ENCODE results near the gene C1QTNF12. TPM values are rescaled to one million over a fixed set of nuclear protein-coding genes. Genes with fewer than 3 reads are reported as not detected.
"Not testable (repeated sequence)": the region's sequence is repeated elsewhere in the genome, so short reads cannot be mapped to it uniquely, and the experiment has no call there.

C1QTNF12 gene
- total RNA-seq, 1 donor from 2014 or later: 2.2 TPM

- H3K4me3 Mint-ChIP-seq; H3K9me3 Mint-ChIP-seq; intact Hi-C loops (cut with micrococcal nuclease); H3K27ac Mint-ChIP-seq; DNase-seq (ENCODE audit: low spot score); H3K27me3 Mint-ChIP-seq (ENCODE audit: insufficient read depth): not testable (repeated sequence)
- Mint-ChIP-seq H3K4me1 (ENCODE audit: low read depth) (peaks cover 14% of the 10 kb centered on the region), H3K36me3 (ENCODE audit: low read depth) (peaks cover 12% of the 10 kb centered on the region)
These were observed 1.7 kb upstream of the C1QTNF12 start for GRCh38 chr1:1248009-1248913.

- Mint-ChIP-seq H3K4me1 (ENCODE audit: low read depth) (peaks cover 14% of the 10 kb centered on the region), H3K4me3 (no peak overlapping the region), H3K27ac (no peak overlapping the region), H3K9me3 (no peaks in the 10 kb centered on the region), H3K36me3 (ENCODE audit: low read depth) (peaks cover 5% of the 10 kb centered on the region), H3K27me3 (ENCODE audit: insufficient read depth) (no peaks in the 10 kb centered on the region)
- DNase-seq (ENCODE audit: low spot score): no peak
- intact Hi-C loops (cut with micrococcal nuclease): no loop called here
These were observed 905 bp upstream of the C1QTNF12 start for GRCh38 chr1:1247341-1247913.

- Mint-ChIP-seq H3K9me3 (no peaks in the 10 kb centered on the region), H3K27me3 (ENCODE audit: insufficient read depth) (no peaks in the 10 kb centered on the region), H3K27ac (no peak overlapping the region), H3K4me1 (ENCODE audit: low read depth) (peaks cover 11% of the 10 kb centered on the region), H3K36me3 (ENCODE audit: low read depth) (peaks cover 2% of the 10 kb centered on the region), H3K4me3 (no peak overlapping the region)
- intact Hi-C loops (cut with micrococcal nuclease): no loop called here
- DNase-seq (ENCODE audit: low spot score): no peak
These were observed 525 bp downstream of the C1QTNF12 start for GRCh38 chr1:1245817-1246576.

- Mint-ChIP-seq H3K27ac (no peak overlapping the region), H3K27me3 (ENCODE audit: insufficient read depth) (no peaks in the 10 kb centered on the region), H3K9me3 (no peaks in the 10 kb centered on the region), H3K36me3 (ENCODE audit: low read depth) (no peaks in the 10 kb centered on the region), H3K4me3 (no peak overlapping the region), H3K4me1 (ENCODE audit: low read depth) (peaks cover 8% of the 10 kb centered on the region)
- DNase-seq (ENCODE audit: low spot score): no peak
- intact Hi-C loops (cut with micrococcal nuclease): no loop called here
These were observed 1.2 kb downstream of the C1QTNF12 start for GRCh38 chr1:1245178-1245816.

GRCh38 chr1:1244192-1244811 lies 2.2 kb downstream of the C1QTNF12 start:
- no peaks in the 10 kb centered on the region for H3K36me3 Mint-ChIP-seq (ENCODE audit: low read depth)
- no peak overlapping the region for H3K4me3 Mint-ChIP-seq
- no peaks in the 10 kb centered on the region for H3K4me1 Mint-ChIP-seq (ENCODE audit: low read depth)
- H3K27me3 Mint-ChIP-seq (ENCODE audit: insufficient read depth): no peaks in the 10 kb centered on the region
- no peaks in the 10 kb centered on the region for H3K9me3 Mint-ChIP-seq
- no peak overlapping the region for H3K27ac Mint-ChIP-seq
- no peak for DNase-seq (ENCODE audit: low spot score)
- intact Hi-C loops (cut with micrococcal nuclease): no loop called here

GRCh38 chr1:1243807-1244191 lies 2.7 kb downstream of the C1QTNF12 start:
- H3K9me3 Mint-ChIP-seq: no peaks in the 10 kb centered on the region
- H3K4me1 Mint-ChIP-seq (ENCODE audit: low read depth): no peaks in the 10 kb centered on the region
- DNase-seq (ENCODE audit: low spot score): no peak
- no peak overlapping the region for H3K27ac Mint-ChIP-seq
- no peaks in the 10 kb centered on the region for H3K27me3 Mint-ChIP-seq (ENCODE audit: insufficient read depth)
- H3K4me3 Mint-ChIP-seq: no peak overlapping the region
- intact Hi-C loops (cut with micrococcal nuclease): no loop called here
- H3K36me3 Mint-ChIP-seq (ENCODE audit: low read depth): no peaks in the 10 kb centered on the region

- no peaks in the 10 kb centered on the region for H3K9me3 Mint-ChIP-seq
- DNase-seq (ENCODE audit: low spot score): no peak
- no peak overlapping the region for H3K4me3 Mint-ChIP-seq
- intact Hi-C loops (cut with micrococcal nuclease): no loop called here
- H3K4me1 Mint-ChIP-seq (ENCODE audit: low read depth): no peaks in the 10 kb centered on the region
- no peaks in the 10 kb centered on the region for H3K27me3 Mint-ChIP-seq (ENCODE audit: insufficient read depth)
- H3K27ac Mint-ChIP-seq: no peak overlapping the region
- H3K36me3 Mint-ChIP-seq (ENCODE audit: low read depth): no peaks in the 10 kb centered on the region
These were observed 3.3 kb downstream of the C1QTNF12 start for GRCh38 chr1:1243266-1243660.

GRCh38 chr1:1242461-1243265 lies 3.9 kb downstream of the C1QTNF12 start:
- intact Hi-C loops (cut with micrococcal nuclease): no loop called here
- Mint-ChIP-seq H3K4me1 (ENCODE audit: low read depth) (no peaks in the 10 kb centered on the region), H3K27me3 (ENCODE audit: insufficient read depth) (no peaks in the 10 kb centered on the region), H3K9me3 (no peaks in the 10 kb centered on the region), H3K36me3 (ENCODE audit: low read depth) (no peaks in the 10 kb centered on the region), H3K4me3 (no peak overlapping the region), H3K27ac (no peak overlapping the region)
- DNase-seq (ENCODE audit: low spot score): no peak

GRCh38 chr1:1241588-1242219 lies 4.8 kb downstream of the C1QTNF12 start:
- intact Hi-C loops (cut with micrococcal nuclease): no loop called here
- no peak for DNase-seq (ENCODE audit: low spot score)
- no peak overlapping the region for H3K4me3 Mint-ChIP-seq
- no peaks in the 10 kb centered on the region for H3K4me1 Mint-ChIP-seq (ENCODE audit: low read depth)
- no peaks in the 10 kb centered on the region for H3K36me3 Mint-ChIP-seq (ENCODE audit: low read depth)
- no peak overlapping the region for H3K27ac Mint-ChIP-seq
- no peaks in the 10 kb centered on the region for H3K9me3 Mint-ChIP-seq
- no peaks in the 10 kb centered on the region for H3K27me3 Mint-ChIP-seq (ENCODE audit: insufficient read depth)

- no peak for DNase-seq (ENCODE audit: low spot score)
- no peak overlapping the region for H3K4me3 Mint-ChIP-seq
- no peaks in the 10 kb centered on the region for H3K36me3 Mint-ChIP-seq (ENCODE audit: low read depth)
- no peaks in the 10 kb centered on the region for H3K27me3 Mint-ChIP-seq (ENCODE audit: insufficient read depth)
- H3K4me1 Mint-ChIP-seq (ENCODE audit: low read depth): no peaks in the 10 kb centered on the region
- intact Hi-C loops (cut with micrococcal nuclease): no loop called here
- no peaks in the 10 kb centered on the region for H3K9me3 Mint-ChIP-seq
- no peak overlapping the region for H3K27ac Mint-ChIP-seq
These were observed 5.5 kb downstream of the C1QTNF12 start for GRCh38 chr1:1240822-1241587.

- Mint-ChIP-seq H3K4me1 (ENCODE audit: low read depth) (no peaks in the 10 kb centered on the region), H3K4me3 (no peak overlapping the region), H3K36me3 (ENCODE audit: low read depth) (no peaks in the 10 kb centered on the region), H3K27ac (no peak overlapping the region), H3K9me3 (no peaks in the 10 kb centered on the region), H3K27me3 (ENCODE audit: insufficient read depth) (no peaks in the 10 kb centered on the region)
- no peak for DNase-seq (ENCODE audit: low spot score)
- intact Hi-C loops (cut with micrococcal nuclease): no loop called here
These were observed 6.2 kb downstream of the C1QTNF12 start for GRCh38 chr1:1240348-1240732.
